Daoy (cell line): Measurements from ENCODE around the gene FAM228A. TPM values are rescaled to one million over a fixed set of nuclear protein-coding genes. Genes with fewer than 3 reads are reported as not detected.
"Not testable (repeated sequence)": the region's sequence is repeated elsewhere in the genome, so short reads cannot be mapped to it uniquely, and the experiment has no call there.

Experiments used
- DNase-seq: peaks from one replicate; pipeline ENCODE4 v3.0.0-alpha.2; 2015; ENCODE audit warnings: low read depth
- total RNA-seq: library from RNA; depleted of rRNA; stranded (reverse); fragments of >200 nt; shearing (Covaris generic); gene quantifications from 2 replicates; pipeline ENCODE4 v1.2.3, GENCODE V29; 2014; rRNA removed

The FAM228A gene
- not detected in 2 replicates for total RNA-seq

DNA sequence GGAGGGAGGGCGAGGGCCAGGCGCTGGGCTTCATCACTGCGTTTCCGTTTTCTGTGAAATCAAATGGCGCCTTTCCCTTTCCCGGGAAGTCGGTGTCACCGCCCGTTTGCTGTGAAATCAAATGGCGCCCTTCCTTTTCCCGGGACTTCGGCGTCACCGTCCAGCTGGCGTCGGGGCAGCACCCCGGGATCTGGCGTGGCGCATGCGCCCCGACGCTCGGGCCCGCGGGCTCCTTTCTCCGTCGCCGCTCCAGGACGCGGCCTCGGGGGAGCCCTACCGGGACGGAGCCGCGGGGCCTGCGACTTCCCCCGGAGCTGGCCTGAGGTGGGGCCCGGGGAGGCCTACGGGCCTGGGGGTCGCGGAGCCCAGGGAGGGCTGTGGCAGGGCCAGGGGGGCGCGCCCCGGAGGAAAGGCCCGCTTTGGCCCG lies at the start of gene FAM228A:
Gene FAM228A, plus strand, starts transcription at position 203 of the 427 bp plus-strand sequence. CDS start 428 bp downstream, outside the sequence.
- no peak for DNase-seq

DNA sequence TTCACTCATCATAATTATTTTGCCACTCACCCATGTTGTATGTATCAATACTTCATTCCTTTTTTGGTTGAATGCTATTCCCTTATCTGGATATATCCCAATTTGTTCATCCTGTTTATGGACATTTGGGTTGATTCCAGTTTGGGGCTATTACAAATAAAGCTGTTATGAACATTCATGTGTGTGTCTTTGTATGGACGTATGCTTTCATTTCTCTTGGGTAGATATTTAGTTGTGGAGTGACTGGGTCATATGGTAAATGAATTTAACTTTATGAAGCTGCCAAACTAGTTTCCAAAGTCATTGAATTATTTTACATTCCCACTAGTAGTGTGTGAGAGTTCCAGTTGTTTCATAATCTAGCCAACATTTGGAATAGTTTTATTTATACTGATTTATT lies 48.9 kb upstream of the FAM228A start:
- no peak for DNase-seq

GRCh38 chr2:24132543-24132942 lies 42.3 kb upstream of the FAM228A start:
- DNase-seq: no peak

GRCh38 chr2:24140305-24140704 lies 34.5 kb upstream of the FAM228A start:
- not testable (repeated sequence) for DNase-seq

GRCh38 chr2:24147364-24147763 lies 27.5 kb upstream of the FAM228A start:
- no peak for DNase-seq

GRCh38 chr2:24152413-24153197 lies 22.2 kb upstream of the FAM228A start:
- DNase-seq: no peak

GRCh38 chr2:24153478-24153877 lies 21.4 kb upstream of the FAM228A start:
- DNase-seq: no peak

GRCh38 chr2:24158131-24158530 lies 16.7 kb upstream of the FAM228A start:
- DNase-seq: no peak

DNA sequence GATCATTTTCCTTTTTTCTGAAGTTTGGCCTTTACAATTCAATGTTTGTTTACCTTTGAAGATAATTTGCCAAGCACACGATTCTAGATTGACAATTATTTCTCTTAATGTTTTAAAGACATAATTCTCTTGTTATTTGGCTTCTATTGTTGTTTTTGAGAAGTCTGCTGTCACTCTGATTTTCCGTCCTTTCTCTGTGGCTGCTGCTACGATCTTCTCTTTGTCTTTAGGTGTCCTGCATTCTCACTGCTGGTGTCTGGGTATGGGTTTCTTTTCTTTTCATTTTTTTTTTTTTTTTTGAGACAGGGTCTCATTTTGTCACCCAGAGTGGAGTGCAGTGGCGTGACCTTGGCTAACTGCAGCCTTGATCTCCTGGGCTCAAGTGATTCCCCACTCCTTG lies 15.1 kb upstream of the FAM228A start:
- no peak for DNase-seq

GRCh38 chr2:24160761-24161160 lies 14.1 kb upstream of the FAM228A start:
- DNase-seq: no peak

DNA sequence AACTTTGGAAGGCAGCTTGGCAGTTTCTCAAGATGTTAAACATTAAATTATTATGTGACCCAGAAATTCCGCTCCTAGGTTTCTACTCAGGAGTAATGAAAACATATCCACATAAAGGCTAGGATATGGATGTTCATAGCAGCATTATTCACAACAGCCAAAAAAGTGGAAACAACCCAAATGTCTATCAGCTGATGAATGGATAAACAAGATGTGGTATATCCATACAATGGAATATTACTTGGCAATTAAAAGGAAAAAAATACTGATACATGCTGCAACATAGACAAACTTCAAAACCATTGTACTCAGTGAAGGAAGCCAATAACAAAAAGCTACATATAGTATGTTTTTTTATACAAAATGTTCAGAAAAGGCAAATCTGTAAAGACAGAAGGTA lies 12.4 kb upstream of the FAM228A start:
- no peak for DNase-seq

- DNase-seq: no peak
These were observed 11.7 kb upstream of the FAM228A start for GRCh38 chr2:24163186-24163585.

- no peak for DNase-seq
These were observed 11.3 kb upstream of the FAM228A start for GRCh38 chr2:24163601-24164000.

DNA sequence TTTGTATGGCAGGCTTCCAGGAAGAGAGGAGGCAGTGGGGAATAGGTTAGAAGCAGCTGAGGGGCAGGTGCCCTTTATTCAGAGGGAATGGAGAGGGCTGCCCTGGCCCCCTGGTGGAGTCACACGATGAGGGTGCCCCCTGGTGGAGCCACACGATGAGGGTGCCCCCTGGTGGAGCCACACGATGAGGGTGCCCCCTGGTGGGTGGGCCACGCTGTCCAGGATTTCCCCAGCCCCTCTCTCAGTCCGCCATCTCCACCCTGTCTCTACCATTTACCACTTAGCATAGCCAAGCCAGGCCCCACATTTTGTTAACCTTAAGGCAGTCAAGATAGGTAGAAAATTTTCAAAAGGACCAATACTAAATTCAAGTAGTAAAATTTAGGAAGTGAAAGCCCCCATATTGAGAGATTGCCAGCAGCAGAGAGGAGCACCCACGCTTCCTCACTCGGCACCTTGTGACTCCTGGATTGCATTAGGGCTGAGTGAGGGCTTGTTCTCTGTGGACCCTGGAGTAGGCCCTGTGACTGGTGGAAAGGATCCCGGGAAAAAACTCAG lies 10.4 kb upstream of the FAM228A start:
- peak; percentile 19 for DNase-seq

DNA sequence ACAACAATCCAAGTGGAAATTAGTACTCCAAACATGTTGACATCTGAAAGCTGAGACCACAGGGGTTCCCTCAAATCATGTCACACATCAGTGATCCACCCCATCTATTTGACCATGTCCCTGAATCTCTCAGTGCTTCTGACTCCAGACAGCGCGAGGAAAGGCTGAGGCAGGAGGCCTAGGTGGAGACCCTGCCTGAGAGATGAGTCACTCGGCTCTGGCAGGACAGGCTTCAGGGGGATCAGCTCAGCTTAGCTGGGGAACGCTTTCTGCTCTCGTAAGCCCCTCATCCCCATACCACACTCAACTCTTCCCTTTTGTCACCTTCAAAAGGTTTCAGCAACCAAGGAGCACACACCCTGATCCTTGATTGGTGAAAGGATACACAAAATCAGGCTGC lies 5.8 kb upstream of the FAM228A start:
- no peak for DNase-seq

GRCh38 chr2:24175631-24176187 lies 856 bp downstream of the FAM228A start:
- DNase-seq: no peak

GRCh38 chr2:24176326-24176725 lies 1.5 kb downstream of the FAM228A start:
- no peak for DNase-seq

GRCh38 chr2:24179683-24180082 lies 4.8 kb downstream of the FAM228A start:
- no peak for DNase-seq

GRCh38 chr2:24181849-24182248 lies 7.0 kb downstream of the FAM228A start:
- DNase-seq: no peak

- no peak for DNase-seq
These were observed 7.7 kb downstream of the FAM228A start for GRCh38 chr2:24182507-24182906.

- DNase-seq: no peak
These were observed 8.7 kb downstream of the FAM228A start for GRCh38 chr2:24183366-24184069.

DNA sequence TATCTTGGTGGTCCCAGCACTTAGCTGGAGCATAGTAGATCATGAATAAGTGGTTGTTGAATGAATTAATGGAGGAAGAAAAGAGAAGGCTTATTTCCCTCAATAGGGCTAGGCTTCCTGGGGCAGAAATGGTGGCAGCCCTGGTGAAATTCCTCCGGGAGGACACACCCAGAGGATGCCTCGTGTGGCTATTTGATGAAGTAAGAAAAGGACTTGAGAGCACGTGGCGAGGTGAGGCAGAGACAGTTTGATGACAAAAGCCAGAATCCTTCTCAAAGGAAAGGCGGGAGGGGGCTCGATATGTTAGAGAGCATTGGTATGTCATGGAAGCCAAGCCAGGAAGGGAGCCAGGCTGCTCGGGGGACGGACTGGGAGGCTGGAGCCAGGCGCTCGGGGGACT lies 14.7 kb downstream of the FAM228A start:
- DNase-seq: no peak

DNA sequence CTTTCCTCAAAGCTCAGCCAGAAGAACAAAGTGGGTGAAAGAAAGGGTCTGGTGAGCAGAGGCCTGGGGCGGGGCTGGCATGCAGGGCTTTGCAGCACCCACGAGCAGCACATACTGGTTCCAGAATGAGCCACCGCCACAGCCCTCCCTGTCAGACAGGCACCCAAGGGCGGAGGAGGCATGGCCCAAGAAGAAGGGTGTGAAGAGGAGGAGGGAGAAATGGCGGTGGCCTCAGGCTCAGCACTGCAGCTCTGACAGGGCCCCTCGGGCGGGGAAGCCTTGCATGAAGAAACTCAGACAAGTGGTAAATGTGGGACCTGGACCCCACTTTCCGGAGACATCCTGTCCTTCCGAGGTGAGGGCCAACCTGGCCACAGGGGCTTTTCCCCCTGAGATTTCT lies 15.7 kb downstream of the FAM228A start:
- no peak for DNase-seq
